Renal cortex interstitium (tissue), 11 donors: ENCODE results near the gene AHRR. TPM values are rescaled to one million over a fixed set of nuclear protein-coding genes. Genes with fewer than 3 reads are reported as not detected.
"Not testable (repeated sequence)": the region's sequence is repeated elsewhere in the genome, so short reads cannot be mapped to it uniquely, and the experiment has no call there.

Experiments
- DNase-seq, 11 donors: peaks; one replicate each; pipeline ENCODE4 v3.0.0-alpha.2; 2013; ENCODE audit warnings: low read depth in 9 of 11, low spot score in 4 of 11; ENCODE audit errors: extremely low read depth in 1 of 11
- polyA plus RNA-seq, 3 donors: library from polyadenylated mRNA; unstranded; fragments of 120-200 nt; gene quantifications; one replicate each; pipeline ENCODE4 v1.2.1, GENCODE V29; 2013; ENCODE audit not compliant: insufficient read length in 3 of 3

Gene AHRR
- polyA plus RNA-seq, 3 donors, result 2.4 to 3.2 (median 3.1) TPM

- no peak for DNase-seq
Observed at GRCh38 chr5:371811-372555, 50.5 kb downstream of the AHRR start.

- no peak for DNase-seq
Observed at GRCh38 chr5:372556-372995, 51.1 kb downstream of the AHRR start.

GRCh38 chr5:372996-373709, 51.6 kb downstream of the AHRR start:
- no peak for DNase-seq

GRCh38 chr5:373710-374602, 52.4 kb downstream of the AHRR start:
- DNase-seq, result peak in 6 of 11 donors; percentile 40 to 55 (median 46)

GRCh38 chr5:374631-375335, 53.3 kb downstream of the AHRR start:
- DNase-seq, result no peak

- DNase-seq, result no peak
Observed at GRCh38 chr5:375336-375920, 53.9 kb downstream of the AHRR start.

- DNase-seq, result no peak
Observed at GRCh38 chr5:375921-376798, 54.6 kb downstream of the AHRR start.

GRCh38 chr5:376799-377325, 55.3 kb downstream of the AHRR start:
- no peak for DNase-seq

GRCh38 chr5:377326-377981, 55.9 kb downstream of the AHRR start:
- no peak for DNase-seq

GRCh38 chr5:378301-378891, 56.9 kb downstream of the AHRR start:
- DNase-seq, result no peak

- DNase-seq, result no peak
Observed at GRCh38 chr5:378976-379742, 57.6 kb downstream of the AHRR start.

GRCh38 chr5:380701-381309, 59.3 kb downstream of the AHRR start:
- no peak for DNase-seq

- DNase-seq, result no peak
Observed at GRCh38 chr5:383066-383465, 61.6 kb downstream of the AHRR start.

GRCh38 chr5:383621-384020, 62.1 kb downstream of the AHRR start:
- no peak for DNase-seq

- not testable (repeated sequence) for DNase-seq
Observed at GRCh38 chr5:384576-384975, 63.1 kb downstream of the AHRR start.
